Measurements from ENCODE around the gene GTF2H3. TPM values are rescaled to one million over a fixed set of nuclear protein-coding genes. Genes with fewer than 3 reads are reported as not detected.

GTF2H3 gene
- total RNA-seq, 4 donors from 2014 or later = 19.3 to 28.9 (median 25.2) TPM

- no peaks in the 10 kb centered on the region for H3K4me1 ChIP-seq
- H3K9me3 ChIP-seq = no peaks in the 10 kb centered on the region
- ATAC-seq = no peak
- H3K27me3 ChIP-seq = no peaks in the 10 kb centered on the region
- peaks cover 0 to 81% of the 10 kb centered on the region in 2 donors for H3K36me3 ChIP-seq
- H3K4me3 ChIP-seq = no peak overlapping the region
- TF ChIP-seq POLR2AphosphoS5 (IDR thresholded peaks at IDR 0.05) = no peak
- no peak for TF ChIP-seq POLR2A (IDR thresholded peaks at IDR 0.05)
- TF ChIP-seq, protein P1, sequence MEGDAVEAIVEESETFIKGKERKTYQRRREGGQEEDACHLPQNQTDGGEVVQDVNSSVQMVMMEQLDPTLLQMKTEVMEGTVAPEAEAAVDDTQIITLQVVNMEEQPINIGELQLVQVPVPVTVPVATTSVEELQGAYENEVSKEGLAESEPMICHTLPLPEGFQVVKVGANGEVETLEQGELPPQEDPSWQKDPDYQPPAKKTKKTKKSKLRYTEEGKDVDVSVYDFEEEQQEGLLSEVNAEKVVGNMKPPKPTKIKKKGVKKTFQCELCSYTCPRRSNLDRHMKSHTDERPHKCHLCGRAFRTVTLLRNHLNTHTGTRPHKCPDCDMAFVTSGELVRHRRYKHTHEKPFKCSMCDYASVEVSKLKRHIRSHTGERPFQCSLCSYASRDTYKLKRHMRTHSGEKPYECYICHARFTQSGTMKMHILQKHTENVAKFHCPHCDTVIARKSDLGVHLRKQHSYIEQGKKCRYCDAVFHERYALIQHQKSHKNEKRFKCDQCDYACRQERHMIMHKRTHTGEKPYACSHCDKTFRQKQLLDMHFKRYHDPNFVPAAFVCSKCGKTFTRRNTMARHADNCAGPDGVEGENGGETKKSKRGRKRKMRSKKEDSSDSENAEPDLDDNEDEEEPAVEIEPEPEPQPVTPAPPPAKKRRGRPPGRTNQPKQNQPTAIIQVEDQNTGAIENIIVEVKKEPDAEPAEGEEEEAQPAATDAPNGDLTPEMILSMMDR (IDR thresholded peaks at IDR 0.05) = no peak
- WGBS, 2 donors (ENCODE audit: low coverage in 1 of 2) = 93 to 100% methylated on average over 2 to 3 of the region's 3 CpGs
- no peak overlapping the region for H3K27ac ChIP-seq
Measured at GRCh38 chr12:123645380-123645779, 11.8 kb downstream of the GTF2H3 start.

- Histone ChIP-seq H3K9me3 (no peaks in the 10 kb centered on the region), H3K27ac (no peak overlapping the region), H3K4me3 (no peak overlapping the region), H3K27me3 (no peaks in the 10 kb centered on the region), H3K4me1 (no peaks in the 10 kb centered on the region), H3K36me3 (peaks cover 0 to 84% of the 10 kb centered on the region in 2 donors)
- no peak for ATAC-seq
- 74 to 83% methylated on average over 4 to 5 of the region's 5 CpGs for WGBS, 2 donors (ENCODE audit: low coverage in 1 of 2)
- no peak for TF ChIP-seq POLR2A (IDR thresholded peaks at IDR 0.05)
- no peak for TF ChIP-seq POLR2AphosphoS5 (IDR thresholded peaks at IDR 0.05)
- TF ChIP-seq, protein P1 (IDR thresholded peaks at IDR 0.05) = no peak
- no peak for TF ChIP-seq EP300 (IDR thresholded peaks at IDR 0.05)
Measured at GRCh38 chr12:123645878-123646277, 12.2 kb downstream of the GTF2H3 start.

DNA sequence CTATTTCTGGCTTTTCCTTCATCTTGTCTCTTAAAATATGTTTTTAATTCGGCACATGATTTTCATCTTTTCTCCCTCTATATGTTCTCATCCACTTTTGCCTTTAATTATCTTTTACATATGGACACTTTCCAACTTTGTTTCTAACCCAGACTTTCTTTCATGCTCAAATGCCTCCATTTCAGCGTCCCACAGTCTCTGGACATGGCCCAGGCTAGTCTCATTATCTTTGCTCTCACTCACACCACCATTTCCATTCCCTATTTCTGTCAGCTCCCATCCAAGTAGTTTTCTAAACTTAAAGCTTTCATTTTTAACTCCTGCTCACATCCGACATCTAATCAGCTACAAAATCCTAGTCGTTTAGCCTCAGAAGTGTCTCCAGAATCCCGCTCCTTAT, 14.8 kb downstream of the GTF2H3 start:
- ATAC-seq = no peak
- WGBS, 2 donors (ENCODE audit: low coverage in 1 of 2) = 85 to 91% methylated on average over 3 to 5 of the region's 5 CpGs

DNA sequence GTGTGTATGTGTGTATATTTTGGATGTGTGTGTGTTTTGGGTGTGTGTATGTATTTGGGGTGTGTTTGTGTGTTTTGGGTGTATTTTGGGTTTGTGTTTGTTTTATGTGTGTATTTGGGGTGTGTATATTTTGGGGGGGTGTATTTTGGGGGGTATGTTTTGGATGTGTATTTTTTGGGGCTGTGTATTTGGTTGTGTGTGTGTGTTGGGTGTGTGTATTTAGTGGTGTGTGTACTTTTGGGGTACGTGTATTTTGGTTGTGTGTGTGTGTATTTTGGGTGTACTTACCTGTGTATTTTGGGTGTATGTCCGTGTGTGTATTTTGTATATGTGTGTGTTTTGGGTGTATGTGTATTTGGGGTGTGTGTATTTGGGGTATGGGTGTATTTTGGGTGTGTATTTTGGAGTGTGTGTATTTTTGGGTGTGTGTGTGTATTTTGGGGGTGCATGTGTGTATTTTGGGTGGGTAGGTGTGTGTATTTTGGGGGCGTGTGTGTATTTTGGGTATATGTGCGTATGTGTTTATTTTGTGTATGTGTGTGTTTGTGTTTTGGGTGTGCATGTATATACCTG, 20.6 kb downstream of the GTF2H3 start:
- Histone ChIP-seq H3K27ac (no peak overlapping the region), H3K4me1 (no peaks in the 10 kb centered on the region), H3K36me3 (peaks cover 0 to 84% of the 10 kb centered on the region in 2 donors), H3K9me3 (no peaks in the 10 kb centered on the region), H3K4me3 (no peak overlapping the region), H3K27me3 (no peaks in the 10 kb centered on the region)
- WGBS, 2 donors (ENCODE audit: low coverage in 1 of 2) = 92 to 95% methylated on average over 2 to 4 of the region's 4 CpGs
- TF ChIP-seq POLR2AphosphoS5 (IDR thresholded peaks at IDR 0.05) (no peak), EP300 (IDR thresholded peaks at IDR 0.05) (no peak), POLR2A (IDR thresholded peaks at IDR 0.05) (no peak)
- TF ChIP-seq, protein P1 (IDR thresholded peaks at IDR 0.05) = no peak
- ATAC-seq = no peak

More for the DNA sequence above, 14.8 kb downstream of the GTF2H3 start:
- Histone ChIP-seq H3K27ac (no peak overlapping the region), H3K27me3 (no peaks in the 10 kb centered on the region), H3K9me3 (no peaks in the 10 kb centered on the region), H3K36me3 (peaks cover 0 to 89% of the 10 kb centered on the region in 2 donors), H3K4me3 (no peak overlapping the region), H3K4me1 (no peaks in the 10 kb centered on the region)
- TF ChIP-seq POLR2A (IDR thresholded peaks at IDR 0.05) (no peak), EP300 (IDR thresholded peaks at IDR 0.05) (no peak), POLR2AphosphoS5 (IDR thresholded peaks at IDR 0.05) (no peak)
- TF ChIP-seq, protein P1 (IDR thresholded peaks at IDR 0.05) = no peak

GRCh38 chr12:123655420-123655819, 21.8 kb downstream of the GTF2H3 start:
- Histone ChIP-seq H3K27ac (no peak overlapping the region), H3K36me3 (peaks cover 0 to 85% of the 10 kb centered on the region in 2 donors), H3K4me3 (no peak overlapping the region), H3K9me3 (no peaks in the 10 kb centered on the region), H3K27me3 (no peaks in the 10 kb centered on the region), H3K4me1 (no peaks in the 10 kb centered on the region)
- TF ChIP-seq EP300 (IDR thresholded peaks at IDR 0.05) (no peak), POLR2AphosphoS5 (IDR thresholded peaks at IDR 0.05) (no peak), POLR2A (IDR thresholded peaks at IDR 0.05) (no peak)
- TF ChIP-seq, protein P1 (IDR thresholded peaks at IDR 0.05) = no peak
- 74 to 83% methylated on average over 5 of the region's 5 CpGs for WGBS, 2 donors (ENCODE audit: low coverage in 1 of 2)
- no peak for ATAC-seq
